Natural killer cell (primary cell): ENCODE results near the gene PGLYRP3. TPM values are rescaled to one million over a fixed set of nuclear protein-coding genes. Genes with fewer than 3 reads are reported as not detected.

ENCODE experiments used
- ATAC-seq, 3 donors: fragments of 150-1000 bp in 2 of 3; fragments of 200-7000 bp in 1 of 3; cut with Tn5 transposase; 1 replicate in 1 of 3; 2 replicates in 2 of 3; pipeline ENCODE4 v1.10.0; 2021; ENCODE audit warnings: mild to moderate bottlenecking in 2 of 3, moderate library complexity in 2 of 3
- DNase-seq, 2 donors: peaks; one replicate each; pipeline versions ENCODE4 v3.0.0 to v3.0.0-alpha.2; 2013 to 2021; ENCODE audit warnings: mixed read lengths in 1 of 2
- H3K27ac ChIP-seq: one replicate; pipeline ENCODE4 v1.5.1; 2013; ENCODE audit warnings: mild to moderate bottlenecking, low read length
- H3K27me3 ChIP-seq: one replicate; pipeline ENCODE4 v1.6.1; 2013; ENCODE audit warnings: low read length; ENCODE audit not compliant: control insufficient read depth, insufficient read depth
- H3K36me3 ChIP-seq: one replicate; pipeline ENCODE4 v1.6.1; 2013; ENCODE audit warnings: low read length; ENCODE audit not compliant: control insufficient read depth, insufficient read depth
- H3K4me1 ChIP-seq: one replicate; pipeline ENCODE4 v1.6.1; 2013; ENCODE audit warnings: low read length; ENCODE audit not compliant: control insufficient read depth, insufficient read depth
- H3K4me3 ChIP-seq: one replicate; pipeline ENCODE4 v1.5.1; 2013; ENCODE audit warnings: low read length
- H3K9me3 ChIP-seq: one replicate; pipeline ENCODE4 v1.6.1; 2013; ENCODE audit warnings: low read length; ENCODE audit not compliant: control insufficient read depth, insufficient read depth
- H3K27ac Mint-ChIP-seq, 2 donors: one replicate each; pipeline ENCODE4 v1.8.0; 2022; ENCODE audit warnings: mild to moderate bottlenecking in 2 of 2, mixed read lengths in 2 of 2, moderate library complexity in 1 of 2
- H3K27me3 Mint-ChIP-seq, 2 donors: one replicate each; pipeline ENCODE4 v1.8.0; 2022; ENCODE audit warnings: low read depth in 2 of 2, mixed read lengths in 2 of 2
- H3K36me3 Mint-ChIP-seq: one replicate; pipeline ENCODE4 v1.8.0; 2022; ENCODE audit warnings: mixed read lengths
- H3K4me1 Mint-ChIP-seq, 2 donors: one replicate each; pipeline ENCODE4 v1.8.0; 2022; ENCODE audit warnings: mixed read lengths in 2 of 2
- H3K4me3 Mint-ChIP-seq: one replicate; pipeline ENCODE4 v1.8.0; 2022; ENCODE audit warnings: mild to moderate bottlenecking, moderate library complexity, mixed read lengths
- H3K9me3 Mint-ChIP-seq, 2 donors: one replicate each; pipeline ENCODE4 v1.8.0; 2022; ENCODE audit warnings: mixed read lengths in 2 of 2
- WGBS: methylation state at CpG from one replicate; pipeline ENCODE4 v1.1.7; 2013; ENCODE audit warnings: missing lambda C conversion rate; ENCODE audit not compliant: insufficient coverage; 5-methylcytosine and 5-hydroxymethylcytosine counted together
- intact Hi-C: fragments of 100-400 bp; cut with micrococcal nuclease; formaldehyde crosslinking; loops from one replicate; pipeline ENCODE4 v1.14.2; 2022
- total RNA-seq, 4 donors: library from RNA; stranded (reverse); fragments of 120-200 nt in 1 of 4; gene quantifications; one replicate each; pipeline versions ENCODE4 v1.2.3 to v1.2.4, GENCODE V29; 2013 to 2022
- TF ChIP-seq, protein P1 (sequence below): fragments of 200-600 bp; IDR thresholded peaks from one replicate; pipeline ENCODE4 v1.8.0; 2022; ENCODE audit warnings: antibody characterized with exemption

The PGLYRP3 gene
- total RNA-seq, 3 donors from 2014 or later (not counting 1 experiment from before 2014, with no cell fraction given) = not detected

DNA sequence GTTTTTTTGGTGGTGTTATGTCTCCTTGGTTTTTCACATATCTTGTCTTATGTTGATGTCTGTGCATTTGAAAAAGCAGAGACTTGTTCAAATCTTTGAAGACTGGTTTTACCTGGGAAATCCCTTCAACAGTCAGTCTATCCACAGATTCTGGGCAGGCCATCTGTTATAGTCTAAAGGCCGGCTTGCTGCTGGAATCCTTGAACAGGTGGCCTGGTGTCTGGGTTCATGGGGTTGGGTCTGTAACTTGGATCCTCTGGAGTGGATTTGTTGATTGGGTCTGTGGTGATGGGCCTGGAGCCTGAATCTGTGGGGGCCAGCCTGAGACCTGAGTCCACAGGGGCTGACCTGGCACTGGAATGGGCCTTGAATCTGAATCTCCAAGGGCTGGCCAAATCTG is 41.0 kb downstream of the PGLYRP3 start:
- Mint-ChIP-seq H3K9me3 (no peaks in the 10 kb centered on the region), H3K4me1 (no peaks in the 10 kb centered on the region), H3K4me3 (no peak overlapping the region), H3K27ac (no peak overlapping the region), H3K27me3 (peaks cover 25 to 53% of the 10 kb centered on the region in 2 donors), H3K36me3 (no peaks in the 10 kb centered on the region)
- no peak for DNase-seq
- Histone ChIP-seq H3K27ac (no peak overlapping the region), H3K36me3 (no peaks in the 10 kb centered on the region), H3K9me3 (no peaks in the 10 kb centered on the region), H3K4me3 (no peak overlapping the region), H3K27me3 (peaks cover 10% of the 10 kb centered on the region), H3K4me1 (no peaks in the 10 kb centered on the region)
- 100% methylated on average over 1 of the region's 1 CpG for WGBS
- TF ChIP-seq, protein P1, sequence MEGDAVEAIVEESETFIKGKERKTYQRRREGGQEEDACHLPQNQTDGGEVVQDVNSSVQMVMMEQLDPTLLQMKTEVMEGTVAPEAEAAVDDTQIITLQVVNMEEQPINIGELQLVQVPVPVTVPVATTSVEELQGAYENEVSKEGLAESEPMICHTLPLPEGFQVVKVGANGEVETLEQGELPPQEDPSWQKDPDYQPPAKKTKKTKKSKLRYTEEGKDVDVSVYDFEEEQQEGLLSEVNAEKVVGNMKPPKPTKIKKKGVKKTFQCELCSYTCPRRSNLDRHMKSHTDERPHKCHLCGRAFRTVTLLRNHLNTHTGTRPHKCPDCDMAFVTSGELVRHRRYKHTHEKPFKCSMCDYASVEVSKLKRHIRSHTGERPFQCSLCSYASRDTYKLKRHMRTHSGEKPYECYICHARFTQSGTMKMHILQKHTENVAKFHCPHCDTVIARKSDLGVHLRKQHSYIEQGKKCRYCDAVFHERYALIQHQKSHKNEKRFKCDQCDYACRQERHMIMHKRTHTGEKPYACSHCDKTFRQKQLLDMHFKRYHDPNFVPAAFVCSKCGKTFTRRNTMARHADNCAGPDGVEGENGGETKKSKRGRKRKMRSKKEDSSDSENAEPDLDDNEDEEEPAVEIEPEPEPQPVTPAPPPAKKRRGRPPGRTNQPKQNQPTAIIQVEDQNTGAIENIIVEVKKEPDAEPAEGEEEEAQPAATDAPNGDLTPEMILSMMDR = no peak
- ATAC-seq = no peak
- intact Hi-C loops = no loop called here

DNA sequence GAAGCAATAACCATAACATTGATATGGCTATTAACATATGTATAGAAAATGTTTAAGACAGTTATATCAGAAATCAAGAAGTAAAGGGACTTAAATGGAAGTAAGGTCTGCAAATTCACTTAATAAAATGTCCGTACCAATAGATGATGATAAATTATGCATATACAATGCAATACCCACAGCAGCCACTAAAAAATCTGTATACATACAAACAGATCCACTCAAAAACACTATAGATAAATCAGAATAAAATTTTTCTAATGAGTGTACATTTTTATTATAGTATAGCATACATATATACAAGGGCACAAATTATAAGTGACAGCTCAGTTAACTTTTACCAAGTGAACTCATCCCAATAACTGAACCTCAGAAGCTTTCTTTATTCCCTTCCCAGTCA is 47.3 kb downstream of the PGLYRP3 start:
- Histone ChIP-seq H3K4me3 (no peak overlapping the region), H3K27me3 (peaks cover 49% of the 10 kb centered on the region), H3K27ac (no peak overlapping the region), H3K9me3 (no peaks in the 10 kb centered on the region), H3K4me1 (peaks cover 15% of the 10 kb centered on the region), H3K36me3 (no peaks in the 10 kb centered on the region)
- Mint-ChIP-seq H3K4me3 (no peak overlapping the region), H3K9me3 (no peaks in the 10 kb centered on the region), H3K27ac (no peak overlapping the region), H3K27me3 (peaks cover 59 to 83% of the 10 kb centered on the region in 2 donors), H3K4me1 (peaks cover 20 to 21% of the 10 kb centered on the region in 2 donors), H3K36me3 (no peaks in the 10 kb centered on the region)
- ATAC-seq = no peak
- no peak for DNase-seq
- intact Hi-C loops = no loop called here
- TF ChIP-seq, protein P1 = no peak
- WGBS = no CpG with 5 or more reads among the region's 1 CpG

DNA sequence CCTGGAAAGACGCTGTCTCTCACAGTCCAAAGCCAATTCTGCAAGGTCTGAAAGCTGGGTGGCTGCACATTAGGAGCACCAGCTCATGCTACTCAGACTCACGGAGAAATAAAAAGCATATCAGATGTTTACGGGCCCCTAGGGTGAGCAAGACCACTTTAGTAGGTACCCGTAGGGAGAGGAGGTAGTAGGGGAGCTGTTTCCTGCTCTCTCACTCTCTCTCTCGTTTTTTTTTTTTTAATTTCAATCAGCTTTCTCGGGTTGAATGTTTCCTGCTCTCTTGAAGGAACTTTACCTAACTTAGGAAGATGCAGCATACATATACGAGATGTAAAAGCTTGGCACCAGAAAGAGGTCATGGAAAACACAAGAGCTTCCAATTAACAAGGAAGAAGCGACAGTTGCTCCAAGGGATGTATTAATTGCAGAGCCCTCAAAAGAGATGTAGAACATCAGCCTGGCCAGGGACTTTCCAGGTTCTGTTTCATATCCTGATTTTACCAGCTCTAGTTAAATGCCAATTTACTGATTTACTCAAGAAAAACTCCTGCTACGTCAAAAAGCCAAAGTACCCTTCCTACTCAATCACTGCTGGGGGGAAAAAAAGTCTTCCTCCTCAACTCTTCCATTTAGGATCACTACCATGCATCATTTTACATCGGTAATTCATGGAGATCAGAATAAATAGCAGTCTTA is 50.1 kb downstream of the PGLYRP3 start:
- H3K4me1 Mint-ChIP-seq = peaks cover 29% of the 10 kb centered on the region in 2 donors
- DNase-seq (peak in 1 of 2 donors; percentile 17), ATAC-seq (no peak)
- Histone ChIP-seq H3K27ac (no peak overlapping the region), H3K9me3 (no peaks in the 10 kb centered on the region), H3K4me1 (peaks cover 16% of the 10 kb centered on the region), H3K27me3 (peaks cover 44% of the 10 kb centered on the region), H3K4me3 (no peak overlapping the region), H3K36me3 (no peaks in the 10 kb centered on the region)
- H3K4me3 Mint-ChIP-seq = peak overlapping the region; percentile 84
- H3K27ac Mint-ChIP-seq = no peak overlapping the region
- 41% methylated on average over 8 of the region's 10 CpGs for WGBS
- TF ChIP-seq, protein P1 = no peak
- intact Hi-C loops = no loop called here
- peaks cover 51 to 78% of the 10 kb centered on the region in 2 donors for H3K27me3 Mint-ChIP-seq
- H3K9me3 Mint-ChIP-seq = no peaks in the 10 kb centered on the region
- H3K36me3 Mint-ChIP-seq = no peaks in the 10 kb centered on the region

DNA sequence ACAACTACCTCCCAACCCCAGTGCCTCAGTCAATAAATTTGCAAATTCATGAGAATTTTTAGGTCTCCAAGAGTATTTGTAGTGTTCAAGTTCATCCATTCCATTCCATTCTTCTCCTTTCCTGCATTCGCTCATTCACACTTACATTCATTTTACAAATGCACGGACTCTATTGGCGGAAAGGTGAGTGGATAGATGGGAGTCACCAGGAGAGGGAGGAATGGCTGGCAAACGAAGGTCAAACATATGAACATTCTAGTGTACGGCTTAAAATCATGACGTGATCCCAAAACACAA is 50.7 kb downstream of the PGLYRP3 start:
- peaks cover 44% of the 10 kb centered on the region for H3K27me3 ChIP-seq
- 72% methylated on average over 4 of the region's 6 CpGs for WGBS
- ATAC-seq = no peak

More for the DNA sequence above, 50.7 kb downstream of the PGLYRP3 start:
- peak overlapping the region; percentile 84 for H3K4me3 Mint-ChIP-seq
- no peak for DNase-seq
- Histone ChIP-seq H3K27ac (no peak overlapping the region), H3K9me3 (no peaks in the 10 kb centered on the region), H3K4me1 (peaks cover 16% of the 10 kb centered on the region), H3K36me3 (no peaks in the 10 kb centered on the region), H3K4me3 (no peak overlapping the region)
- peaks cover 29% of the 10 kb centered on the region in 2 donors for H3K4me1 Mint-ChIP-seq
- no peaks in the 10 kb centered on the region for H3K36me3 Mint-ChIP-seq
- H3K27ac Mint-ChIP-seq = no peak overlapping the region
- intact Hi-C loops = no loop called here
- no peaks in the 10 kb centered on the region for H3K9me3 Mint-ChIP-seq
- H3K27me3 Mint-ChIP-seq = peaks cover 48 to 72% of the 10 kb centered on the region in 2 donors
- TF ChIP-seq, protein P1 = no peak
